DND-41 (cell line): ENCODE data around the gene GPC1.

Experiments
- ATAC-seq: fragments of 200-7000 bp; cut with Tn5 transposase; 3 replicates; pipeline ENCODE4 v1.9.1; 2021; ENCODE audit warnings: low read depth; ENCODE audit not compliant: insufficient read depth
- DNase-seq: peaks from one replicate; pipeline ENCODE4 v3.0.0-alpha.2; 2020
- H2AFZ ChIP-seq: 2 replicates; pipeline ENCODE4 v1.6.0; 2012; ENCODE audit warnings: low read depth, low read length
- H3K27ac ChIP-seq: 2 replicates; pipeline ENCODE4 v1.5.1; 2012; ENCODE audit warnings: low read length, inconsistent platforms
- H3K27me3 ChIP-seq: fragments of 200-600 bp; sonication (generic); 2 replicates; pipeline ENCODE4 v1.6.0; 2012; ENCODE audit warnings: low read length, mild to moderate bottlenecking, inconsistent platforms; ENCODE audit not compliant: insufficient read depth, poor library complexity
- H3K36me3 ChIP-seq: 2 replicates; pipeline ENCODE4 v1.5.1; 2012; ENCODE audit warnings: low read length, inconsistent platforms; ENCODE audit not compliant: insufficient read depth
- H3K4me1 ChIP-seq: 2 replicates; pipeline ENCODE4 v1.5.1; 2012; ENCODE audit warnings: mild to moderate bottlenecking, low read length; ENCODE audit not compliant: insufficient read depth
- H3K4me2 ChIP-seq: 2 replicates; pipeline ENCODE4 v1.6.0; 2012; ENCODE audit warnings: mild to moderate bottlenecking, moderate library complexity, low read length, inconsistent platforms; ENCODE audit not compliant: insufficient read depth
- H3K4me3 ChIP-seq, 2 experiments: fragments of 200-600 bp in 1 of 2; shearing (Covaris generic) in 1 of 2; 2 replicates each; pipeline ENCODE4 v1.5.1; 2012 to 2016; ENCODE audit warnings: inconsistent platforms in 2 of 2, low read length in 2 of 2, mild to moderate bottlenecking in 2 of 2, low read depth in 1 of 2, moderate library complexity in 1 of 2
- H3K79me2 ChIP-seq: 2 replicates; pipeline ENCODE4 v1.6.0; 2012; ENCODE audit warnings: low read length, inconsistent platforms; ENCODE audit not compliant: insufficient read depth
- H3K9ac ChIP-seq: 2 replicates; pipeline ENCODE4 v1.6.0; 2012; ENCODE audit warnings: low read depth, mild to moderate bottlenecking, inconsistent platforms, low read length, moderate library complexity
- H3K9me3 ChIP-seq: 2 replicates; pipeline ENCODE4 v1.5.1; 2012; ENCODE audit warnings: low read length, moderate library complexity, mild to moderate bottlenecking, inconsistent platforms; ENCODE audit not compliant: insufficient read depth, severe bottlenecking
- H4K20me1 ChIP-seq: 2 replicates; pipeline ENCODE4 v1.6.0; 2012; ENCODE audit warnings: low read length; ENCODE audit not compliant: insufficient read depth
- CTCF ChIP-seq: IDR thresholded peaks from 2 replicates; pipeline ENCODE4 v1.5.1; 2012; ENCODE audit warnings: borderline replicate concordance, low read length, moderate library complexity, mild to moderate bottlenecking; ENCODE audit not compliant: poor library complexity, severe bottlenecking; ENCODE audit errors: extremely low read depth
- EZH2 ChIP-seq: IDR thresholded peaks from 3 replicates; pipeline ENCODE4 v1.6.1; 2012; ENCODE audit warnings: borderline replicate concordance, low read depth, mild to moderate bottlenecking, moderate library complexity, low read length, inconsistent platforms; ENCODE audit not compliant: severe bottlenecking

The GPC1 gene

DNA sequence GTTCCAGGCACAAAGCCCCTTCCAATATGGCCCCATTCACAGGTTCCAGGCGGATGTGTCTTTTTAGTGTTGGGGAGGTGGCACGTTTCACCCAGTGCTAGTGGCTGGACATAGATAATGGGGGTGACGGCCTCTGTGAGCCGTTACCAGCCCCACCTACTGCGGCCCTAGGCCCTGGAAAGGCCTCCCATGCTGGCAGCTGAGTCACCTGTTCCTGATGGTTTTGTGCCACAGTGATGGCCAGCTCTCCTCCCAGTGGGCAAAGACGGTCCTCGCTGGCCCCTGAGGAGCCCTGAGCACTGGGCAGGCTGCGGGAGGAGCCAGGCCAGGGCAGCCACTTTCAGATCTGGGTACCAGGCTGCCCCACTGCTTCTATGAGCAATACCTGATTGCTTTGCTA, 40.0 kb upstream of the GPC1 start:
- H2AFZ ChIP-seq, result no peak overlapping the region
- H3K27ac ChIP-seq, result no peak overlapping the region
- no peaks in the 10 kb centered on the region for H4K20me1 ChIP-seq
- no peaks in the 10 kb centered on the region for H3K9me3 ChIP-seq
- DNase-seq (no peak), ATAC-seq (no peak)
- no peak for TF ChIP-seq CTCF
- TF ChIP-seq EZH2, result no peak
- no peaks in the 10 kb centered on the region for H3K79me2 ChIP-seq
- no peak overlapping the region for H3K4me2 ChIP-seq
- H3K9ac ChIP-seq, result no peak overlapping the region
- H3K4me3 ChIP-seq, result no peak overlapping the region
- peaks cover 8% of the 10 kb centered on the region for H3K4me1 ChIP-seq
- H3K27me3 ChIP-seq, result no peaks in the 10 kb centered on the region
- H3K36me3 ChIP-seq, result no peaks in the 10 kb centered on the region

- no peak overlapping the region for H3K27ac ChIP-seq
- H3K4me2 ChIP-seq, result no peak overlapping the region
- H3K9ac ChIP-seq, result no peak overlapping the region
- no peak overlapping the region for H3K4me3 ChIP-seq
- ATAC-seq (no peak), DNase-seq (no peak)
- no peak overlapping the region for H2AFZ ChIP-seq
- H4K20me1 ChIP-seq, result no peaks in the 10 kb centered on the region
- H3K9me3 ChIP-seq, result no peaks in the 10 kb centered on the region
- no peak for TF ChIP-seq CTCF
- TF ChIP-seq EZH2, result no peak
- H3K36me3 ChIP-seq, result no peaks in the 10 kb centered on the region
- H3K79me2 ChIP-seq, result no peaks in the 10 kb centered on the region
- H3K4me1 ChIP-seq, result peaks cover 2% of the 10 kb centered on the region; the same call in 1 of the 2 replicates
- no peaks in the 10 kb centered on the region for H3K27me3 ChIP-seq
Measured at GRCh38 chr2:240395896-240396622, 39.4 kb upstream of the GPC1 start.

GRCh38 chr2:240396623-240397541, 38.6 kb upstream of the GPC1 start:
- Histone ChIP-seq H2AFZ (no peak overlapping the region), H3K36me3 (no peaks in the 10 kb centered on the region), H3K4me3 (no peak overlapping the region), H4K20me1 (no peaks in the 10 kb centered on the region), H3K9me3 (no peaks in the 10 kb centered on the region), H3K9ac (no peak overlapping the region), H3K27me3 (no peaks in the 10 kb centered on the region), H3K79me2 (no peaks in the 10 kb centered on the region), H3K27ac (no peak overlapping the region), H3K4me1 (no peaks in the 10 kb centered on the region), H3K4me2 (no peak overlapping the region)
- DNase-seq (no peak), ATAC-seq (no peak)
- TF ChIP-seq CTCF, result no peak
